SH-SY5Y (cell line): ENCODE results near the gene COL25A1.

Source experiments
- GATA2 ChIP-seq: IDR thresholded peaks from 2 replicates; pipeline ENCODE4 v1.6.1; 2011; ENCODE audit warnings: mild to moderate bottlenecking, low read depth, low read length
- GATA3 ChIP-seq: IDR thresholded peaks from 2 replicates; pipeline ENCODE4 v1.6.1; 2011; ENCODE audit warnings: low read depth, mild to moderate bottlenecking, low read length, moderate library complexity

- TF ChIP-seq GATA2 (no peak), GATA3 (no peak)
Measured at GRCh38 chr4:109146499-109146898, 156.0 kb downstream of the COL25A1 start.
